ENCODE results near the gene FBRSL1.
"Not testable (repeated sequence)": the region's sequence is repeated elsewhere in the genome, so short reads cannot be mapped to it uniquely, and the experiment has no call there.

Gene FBRSL1

GRCh38 chr12:132527883-132528264 is 37.9 kb downstream of the FBRSL1 start:
- no peak for DNase-seq (ENCODE audit: low spot score)
- no peak for TF ChIP-seq CTCF (IDR thresholded peaks at IDR 0.05; ENCODE audit: extremely low read depth, missing control alignments)

GRCh38 chr12:132528564-132529106 is 38.7 kb downstream of the FBRSL1 start:
- DNase-seq (ENCODE audit: low spot score) = no peak
- TF ChIP-seq CTCF (IDR thresholded peaks at IDR 0.05; ENCODE audit: extremely low read depth, missing control alignments) = no peak

- no peak for TF ChIP-seq CTCF (IDR thresholded peaks at IDR 0.05; ENCODE audit: extremely low read depth, missing control alignments)
- DNase-seq (ENCODE audit: low spot score) = no peak
These were observed 39.3 kb downstream of the FBRSL1 start for GRCh38 chr12:132529156-132529839.

- no peak for TF ChIP-seq CTCF (IDR thresholded peaks at IDR 0.05; ENCODE audit: extremely low read depth, missing control alignments)
These were observed 40.0 kb downstream of the FBRSL1 start for GRCh38 chr12:132529906-132530305.

GRCh38 chr12:132530447-132530846 is 40.5 kb downstream of the FBRSL1 start:
- TF ChIP-seq CTCF (IDR thresholded peaks at IDR 0.05; ENCODE audit: extremely low read depth, missing control alignments) = no peak
- no peak for DNase-seq (ENCODE audit: low spot score)

More at GRCh38 chr12:132529906-132530305, 40.0 kb downstream of the FBRSL1 start:
- no peak for DNase-seq (ENCODE audit: low spot score)

- no peak for DNase-seq (ENCODE audit: low spot score)
- no peak for TF ChIP-seq CTCF (IDR thresholded peaks at IDR 0.05; ENCODE audit: extremely low read depth, missing control alignments)
These were observed 40.9 kb downstream of the FBRSL1 start for GRCh38 chr12:132530851-132531250.

GRCh38 chr12:132532711-132533583 is 43.0 kb downstream of the FBRSL1 start:
- not testable (repeated sequence) for DNase-seq (ENCODE audit: low spot score)
